ENCODE data around the gene ZFP3.
"Not testable (repeated sequence)": the region's sequence is repeated elsewhere in the genome, so short reads cannot be mapped to it uniquely, and the experiment has no call there.

The ZFP3 gene

GRCh38 chr17:5078106-5079028 is at the start of gene ZFP3:
Gene ZFP3 (plus strand): TSS chr17:5078467. CDS start chr17:5091505, 13,038 bp downstream.
- DNase-seq (ENCODE audit: low read depth) = peak; percentile 63

GRCh38 chr17:5030168-5030567 is 48.1 kb upstream of the ZFP3 start:
- not testable (repeated sequence) for DNase-seq (ENCODE audit: low read depth)

- peak; percentile 53 for DNase-seq (ENCODE audit: low read depth)
These were observed 46.7 kb upstream of the ZFP3 start for GRCh38 chr17:5031365-5032082.

GRCh38 chr17:5032865-5033264 is 45.4 kb upstream of the ZFP3 start:
- no peak for DNase-seq (ENCODE audit: low read depth)

- DNase-seq (ENCODE audit: low read depth) = no peak
These were observed 44.8 kb upstream of the ZFP3 start for GRCh38 chr17:5033352-5034015.

- no peak for DNase-seq (ENCODE audit: low read depth)
These were observed 44.2 kb upstream of the ZFP3 start for GRCh38 chr17:5034063-5034462.

GRCh38 chr17:5034651-5035050 is 43.6 kb upstream of the ZFP3 start:
- DNase-seq (ENCODE audit: low read depth) = no peak

- no peak for DNase-seq (ENCODE audit: low read depth)
These were observed 43.0 kb upstream of the ZFP3 start, which contains the start of gene SLC52A1 for GRCh38 chr17:5035315-5035714. Gene SLC52A1 (minus strand): TSS chr17:5035426. CDS start chr17:5034606, 820 bp downstream.

- DNase-seq (ENCODE audit: low read depth) = no peak
These were observed 35.9 kb upstream of the ZFP3 start for GRCh38 chr17:5042157-5043022.

GRCh38 chr17:5043524-5043923 is 34.7 kb upstream of the ZFP3 start:
- no peak for DNase-seq (ENCODE audit: low read depth)

- DNase-seq (ENCODE audit: low read depth) = no peak
These were observed 33.6 kb upstream of the ZFP3 start for GRCh38 chr17:5044630-5045029.

- DNase-seq (ENCODE audit: low read depth) = no peak
These were observed 32.8 kb upstream of the ZFP3 start for GRCh38 chr17:5045496-5045895.

GRCh38 chr17:5047446-5047845 is 30.8 kb upstream of the ZFP3 start:
- DNase-seq (ENCODE audit: low read depth) = no peak

GRCh38 chr17:5049314-5049841 is 28.9 kb upstream of the ZFP3 start:
- DNase-seq (ENCODE audit: low read depth) = no peak

GRCh38 chr17:5050278-5050677 is 28.0 kb upstream of the ZFP3 start:
- DNase-seq (ENCODE audit: low read depth) = no peak

GRCh38 chr17:5055543-5055942 is 22.7 kb upstream of the ZFP3 start:
- no peak for DNase-seq (ENCODE audit: low read depth)

- DNase-seq (ENCODE audit: low read depth) = no peak
These were observed 13.0 kb upstream of the ZFP3 start for GRCh38 chr17:5065227-5065744.

- no peak for DNase-seq (ENCODE audit: low read depth)
These were observed 10.0 kb upstream of the ZFP3 start for GRCh38 chr17:5068236-5068635.

- no peak for DNase-seq (ENCODE audit: low read depth)
These were observed 8.5 kb upstream of the ZFP3 start for GRCh38 chr17:5069724-5070123.

- DNase-seq (ENCODE audit: low read depth) = not testable (repeated sequence)
These were observed 2.8 kb upstream of the ZFP3 start for GRCh38 chr17:5075472-5075871.

- not testable (repeated sequence) for DNase-seq (ENCODE audit: low read depth)
These were observed 992 bp upstream of the ZFP3 start for GRCh38 chr17:5077275-5077674.

Data from stromal cell of bone marrow (primary cell).